NCI-H128 (cell line): Measurements from ENCODE around the gene CBX2.

Experiments
- DNase-seq: peaks from one replicate; lab custom pipeline; 2025; ENCODE audit not compliant: unreplicated experiment; lab: John Stamatoyannopoulos, UW

The CBX2 gene

GRCh38 chr17:79786930-79787643, 9.1 kb downstream of the CBX2 start:
- no peak for DNase-seq

GRCh38 chr17:79788455-79788854, 10.5 kb downstream of the CBX2 start:
- no peak for DNase-seq

- no peak for DNase-seq
These were observed 11.3 kb downstream of the CBX2 start for GRCh38 chr17:79788989-79789942.

- no peak for DNase-seq
These were observed 12.2 kb downstream of the CBX2 start for GRCh38 chr17:79789943-79790804.

GRCh38 chr17:79790805-79791734, 13.1 kb downstream of the CBX2 start:
- DNase-seq: no peak

- DNase-seq: no peak
These were observed 13.8 kb downstream of the CBX2 start for GRCh38 chr17:79791735-79792161.

GRCh38 chr17:79792341-79792871, 14.5 kb downstream of the CBX2 start:
- no peak for DNase-seq

GRCh38 chr17:79792984-79793923, 15.3 kb downstream of the CBX2 start:
- DNase-seq: no peak

GRCh38 chr17:79793924-79794304, 16.0 kb downstream of the CBX2 start:
- DNase-seq: no peak

- no peak for DNase-seq
These were observed 16.9 kb downstream of the CBX2 start for GRCh38 chr17:79794659-79795511.

- DNase-seq: no peak
These were observed 18.0 kb downstream of the CBX2 start for GRCh38 chr17:79795795-79796443.

- no peak for DNase-seq
These were observed 18.5 kb downstream of the CBX2 start for GRCh38 chr17:79796444-79796762.

- peak; percentile 97 for DNase-seq
These were observed 19.0 kb downstream of the CBX2 start, which contains the start of gene CBX8 for GRCh38 chr17:79796763-79797491. CBX8 (minus strand) TSS chr17:79797077; CDS start chr17:79796998, 79 bp downstream.

- peak; percentile 81 for DNase-seq
These were observed 19.7 kb downstream of the CBX2 start for GRCh38 chr17:79797492-79798298.

- no peak for DNase-seq
These were observed 20.6 kb downstream of the CBX2 start for GRCh38 chr17:79798299-79799173.
